ENCODE measurements around the gene NOP53.

The NOP53 gene

DNA sequence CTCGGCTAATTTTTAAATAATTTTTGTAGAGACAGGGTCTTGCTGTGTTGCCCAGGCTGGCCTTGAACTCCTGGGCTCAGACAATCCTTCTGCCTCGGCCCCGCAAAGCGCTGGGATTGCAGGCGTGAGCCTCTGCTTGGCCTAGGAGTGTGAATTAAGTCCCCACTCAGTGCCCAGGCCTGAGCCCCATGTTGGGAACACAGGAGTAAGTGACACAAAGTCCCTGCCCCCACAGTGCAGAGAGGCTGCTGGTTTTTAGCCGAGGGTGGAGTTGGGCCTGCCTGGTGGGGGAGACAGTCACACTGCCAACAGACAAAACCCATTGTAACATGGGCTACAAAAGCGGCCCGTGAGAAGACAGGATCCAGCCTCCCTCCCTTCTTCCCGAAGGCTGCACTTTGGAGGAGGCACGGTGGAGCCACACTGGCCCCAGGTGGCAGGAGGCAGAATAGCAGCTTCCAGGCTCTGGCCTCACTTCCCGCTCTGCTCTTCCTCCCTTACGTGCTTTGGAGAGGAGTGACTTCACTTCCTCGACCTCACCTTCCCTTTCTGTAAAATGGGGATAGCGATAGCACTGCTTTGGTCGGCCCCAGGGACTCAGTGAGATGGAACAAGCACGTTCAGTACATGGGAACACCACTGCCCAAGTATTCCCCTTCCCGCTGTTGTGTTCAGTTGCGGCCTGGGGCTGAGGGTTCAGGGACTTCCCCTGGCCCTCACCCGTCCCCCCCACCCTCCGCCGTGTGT is 47.3 kb upstream of the NOP53 start (continued):
- TF ChIP-seq, protein P1, sequence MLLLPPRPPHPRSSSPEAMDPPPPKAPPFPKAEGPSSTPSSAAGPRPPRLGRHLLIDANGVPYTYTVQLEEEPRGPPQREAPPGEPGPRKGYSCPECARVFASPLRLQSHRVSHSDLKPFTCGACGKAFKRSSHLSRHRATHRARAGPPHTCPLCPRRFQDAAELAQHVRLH (tag by site-specific recombination; IDR thresholded peaks at IDR 0.05) = 0 out of 2 replicates have a peak, but pooled peaks have one; percentile 40
- TF ChIP-seq, protein P2, sequence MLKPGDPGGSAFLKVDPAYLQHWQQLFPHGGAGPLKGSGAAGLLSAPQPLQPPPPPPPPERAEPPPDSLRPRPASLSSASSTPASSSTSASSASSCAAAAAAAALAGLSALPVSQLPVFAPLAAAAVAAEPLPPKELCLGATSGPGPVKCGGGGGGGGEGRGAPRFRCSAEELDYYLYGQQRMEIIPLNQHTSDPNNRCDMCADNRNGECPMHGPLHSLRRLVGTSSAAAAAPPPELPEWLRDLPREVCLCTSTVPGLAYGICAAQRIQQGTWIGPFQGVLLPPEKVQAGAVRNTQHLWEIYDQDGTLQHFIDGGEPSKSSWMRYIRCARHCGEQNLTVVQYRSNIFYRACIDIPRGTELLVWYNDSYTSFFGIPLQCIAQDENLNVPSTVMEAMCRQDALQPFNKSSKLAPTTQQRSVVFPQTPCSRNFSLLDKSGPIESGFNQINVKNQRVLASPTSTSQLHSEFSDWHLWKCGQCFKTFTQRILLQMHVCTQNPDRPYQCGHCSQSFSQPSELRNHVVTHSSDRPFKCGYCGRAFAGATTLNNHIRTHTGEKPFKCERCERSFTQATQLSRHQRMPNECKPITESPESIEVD (tag by site-specific recombination; IDR thresholded peaks at IDR 0.05) = no peak
- no peak for TF ChIP-seq ZNF140 (tag by site-specific recombination; IDR thresholded peaks at IDR 0.05)
- TF ChIP-seq ZNF473 (tag by site-specific recombination; IDR thresholded peaks at IDR 0.05) = no peak
- no peak for TF ChIP-seq ZNF335 (tag by site-specific recombination; conservative IDR thresholded peaks at IDR 0.05)
- TF ChIP-seq BCL6B (tag by site-specific recombination; IDR thresholded peaks at IDR 0.05) = no peak
- TF ChIP-seq OVOL3 (tag by site-specific recombination; IDR thresholded peaks at IDR 0.05) = no peak
- no peak for TF ChIP-seq ZNF701 (tag by site-specific recombination; IDR thresholded peaks at IDR 0.05)
- TF ChIP-seq ZNF280D (tag by site-specific recombination; IDR thresholded peaks at IDR 0.05) = peak; percentile 81; the same call in 1 of the 2 replicates
- peak; percentile 62; the same call in 1 of the 2 replicates for TF ChIP-seq SP7 (tag by site-specific recombination; IDR thresholded peaks at IDR 0.05)
- TF ChIP-seq ZNF776 (tag by site-specific recombination; IDR thresholded peaks at IDR 0.05; ENCODE audit: borderline replicate concordance) = no peak
- TF ChIP-seq TCF7L2 (IDR thresholded peaks at IDR 0.05; ENCODE audit: borderline replicate concordance, low read depth, low read length) = no peak
- no peak for TF ChIP-seq TRIM28 (IDR thresholded peaks at IDR 0.05; ENCODE audit: borderline replicate concordance, low read length)
- no peak for TF ChIP-seq ZNF514 (tag by site-specific recombination; IDR thresholded peaks at IDR 0.05)
- no peak for TF ChIP-seq RBAK (tag by site-specific recombination; IDR thresholded peaks at IDR 0.05)
- no peak for TF ChIP-seq ZNF645 (tag by site-specific recombination; IDR thresholded peaks at IDR 0.05)
- TF ChIP-seq MEIS1 (CRISPR knock-in tag; IDR thresholded peaks at IDR 0.05; ENCODE audit: borderline replicate concordance) = no peak
- TF ChIP-seq HOXC10 (CRISPR knock-in tag; IDR thresholded peaks at IDR 0.05) = no peak
- no peak for TF ChIP-seq ZNF560 (tag by site-specific recombination; IDR thresholded peaks at IDR 0.05; ENCODE audit: borderline replicate concordance)
- TF ChIP-seq ZNF221 (tag by site-specific recombination; IDR thresholded peaks at IDR 0.05; ENCODE audit: borderline replicate concordance) = no peak
- TF ChIP-seq ZSCAN30 (tag by site-specific recombination; IDR thresholded peaks at IDR 0.05) = peak; percentile 82
- TF ChIP-seq ZNF324 (tag by site-specific recombination; IDR thresholded peaks at IDR 0.05) = no peak
- TF ChIP-seq ZBTB44 (tag by site-specific recombination; IDR thresholded peaks at IDR 0.05) = no peak
- TF ChIP-seq ZNF660 (tag by site-specific recombination; IDR thresholded peaks at IDR 0.05) = peak; percentile 85
- TF ChIP-seq, protein P3, sequence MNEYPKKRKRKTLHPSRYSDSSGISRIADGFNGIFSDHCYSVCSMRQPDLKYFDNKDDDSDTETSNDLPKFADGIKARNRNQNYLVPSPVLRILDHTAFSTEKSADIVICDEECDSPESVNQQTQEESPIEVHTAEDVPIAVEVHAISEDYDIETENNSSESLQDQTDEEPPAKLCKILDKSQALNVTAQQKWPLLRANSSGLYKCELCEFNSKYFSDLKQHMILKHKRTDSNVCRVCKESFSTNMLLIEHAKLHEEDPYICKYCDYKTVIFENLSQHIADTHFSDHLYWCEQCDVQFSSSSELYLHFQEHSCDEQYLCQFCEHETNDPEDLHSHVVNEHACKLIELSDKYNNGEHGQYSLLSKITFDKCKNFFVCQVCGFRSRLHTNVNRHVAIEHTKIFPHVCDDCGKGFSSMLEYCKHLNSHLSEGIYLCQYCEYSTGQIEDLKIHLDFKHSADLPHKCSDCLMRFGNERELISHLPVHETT (tag by site-specific recombination; IDR thresholded peaks at IDR 0.05) = no peak
- no peak for TF ChIP-seq ZNF266 (tag by site-specific recombination; IDR thresholded peaks at IDR 0.05; ENCODE audit: low read depth)
- no peak for TF ChIP-seq ZNF530 (tag by site-specific recombination; IDR thresholded peaks at IDR 0.05; ENCODE audit: low read depth)
- TF ChIP-seq ZNF555 (tag by site-specific recombination; conservative IDR thresholded peaks at IDR 0.05) = no peak
- no peak for TF ChIP-seq ZNF510 (tag by site-specific recombination; IDR thresholded peaks at IDR 0.05; ENCODE audit: insufficient replicate concordance)
- no peak for TF ChIP-seq ZNF621 (tag by site-specific recombination; IDR thresholded peaks at IDR 0.05)
